Activated T-cell treated with anti-CD3 and anti-CD28 coated beads for 24 hours (primary cell): Measurements from ENCODE around the gene B9D2.

Source experiments
- DNase-seq: peaks from one replicate; pipeline ENCODE4 v3.0.0-alpha.2; 2020; ENCODE audit warnings: low read depth

Gene B9D2

DNA sequence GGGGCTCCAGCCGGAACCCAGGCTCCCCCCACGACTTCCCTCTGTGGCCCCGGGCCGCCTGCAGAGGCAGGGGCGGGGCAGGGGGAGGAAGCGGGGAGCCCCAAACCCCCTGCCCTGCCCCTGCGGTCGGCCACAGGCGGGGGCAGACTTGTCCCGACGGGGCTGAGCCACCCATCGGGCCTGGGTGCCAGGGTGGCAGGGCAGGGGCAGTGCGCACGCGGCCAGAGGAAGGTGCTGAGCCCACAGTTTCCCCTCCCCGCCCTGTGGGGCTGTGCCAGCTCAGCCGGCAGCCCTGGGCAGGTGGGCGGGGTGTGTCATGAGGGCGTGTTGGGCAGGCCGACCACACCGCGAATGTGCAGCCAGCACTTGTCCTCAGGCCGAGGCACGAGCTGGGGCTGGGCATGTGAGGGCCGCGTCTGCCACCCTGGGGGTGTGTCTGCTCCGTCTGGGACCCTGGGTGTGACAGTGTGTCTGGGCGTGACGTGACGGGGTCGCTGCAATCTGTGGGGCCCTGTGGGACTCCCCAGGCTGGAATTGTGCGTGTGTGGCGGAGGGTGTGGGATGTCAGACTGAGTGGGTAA, 36.3 kb downstream of the B9D2 start:
- peak; percentile 80 for DNase-seq

DNA sequence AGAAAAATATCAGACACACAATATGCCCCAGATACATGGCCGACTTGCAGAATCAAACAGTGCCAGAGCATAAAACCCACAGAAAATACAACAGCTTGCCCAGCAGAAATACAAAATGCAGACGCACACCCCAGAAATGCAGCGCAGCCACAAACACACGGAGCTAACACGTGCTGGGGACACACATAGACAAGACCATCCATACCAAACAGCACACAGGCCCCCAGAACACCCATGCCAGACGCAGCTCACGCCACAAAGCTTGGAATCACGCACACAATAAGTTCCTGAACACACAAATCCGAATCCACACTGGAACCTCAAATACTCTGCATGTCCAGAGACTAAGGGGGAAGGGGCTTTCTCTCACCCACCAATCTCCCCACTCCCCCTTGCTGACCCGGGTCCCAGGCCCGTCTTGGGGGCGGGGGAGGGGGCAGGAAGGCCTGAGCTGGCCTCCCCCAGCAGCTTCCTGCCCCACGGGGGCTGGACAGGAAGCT, 36.8 kb downstream of the B9D2 start:
- no peak for DNase-seq

DNA sequence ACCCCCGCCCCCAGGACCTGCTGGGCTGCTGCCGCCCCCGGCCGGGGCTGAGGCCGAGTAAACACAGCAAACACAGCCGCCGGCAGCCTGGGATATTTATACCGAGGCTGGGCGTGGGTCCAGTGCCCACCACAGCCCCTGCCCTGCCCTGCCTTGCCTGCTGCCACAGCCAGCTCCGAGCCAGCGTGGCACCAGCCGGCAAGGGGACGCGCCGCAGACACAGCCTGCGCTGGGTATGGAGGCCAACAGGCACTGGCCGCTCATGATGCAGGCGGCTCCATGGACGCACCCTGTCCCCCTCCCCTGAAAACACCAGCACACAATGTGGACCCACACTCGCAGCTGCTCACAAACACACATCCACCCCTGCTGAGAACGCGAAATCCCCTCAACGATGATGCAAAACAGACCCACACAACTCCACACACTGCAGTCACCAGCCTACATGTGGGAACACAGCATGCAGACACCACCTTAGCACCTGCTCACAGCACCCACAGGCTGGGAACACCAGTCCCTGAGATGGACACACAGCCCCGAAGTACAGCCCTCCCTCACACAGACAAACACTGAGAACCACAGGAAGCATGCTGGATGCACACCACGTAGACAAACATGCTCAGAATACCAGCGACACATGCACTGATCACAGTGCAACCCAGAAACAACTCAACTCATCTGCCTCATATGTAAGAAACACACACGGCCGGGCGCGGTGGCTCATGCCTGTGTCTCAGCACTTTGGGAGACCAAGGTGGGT, 37.8 kb downstream of the B9D2 start:
- no peak for DNase-seq

DNA sequence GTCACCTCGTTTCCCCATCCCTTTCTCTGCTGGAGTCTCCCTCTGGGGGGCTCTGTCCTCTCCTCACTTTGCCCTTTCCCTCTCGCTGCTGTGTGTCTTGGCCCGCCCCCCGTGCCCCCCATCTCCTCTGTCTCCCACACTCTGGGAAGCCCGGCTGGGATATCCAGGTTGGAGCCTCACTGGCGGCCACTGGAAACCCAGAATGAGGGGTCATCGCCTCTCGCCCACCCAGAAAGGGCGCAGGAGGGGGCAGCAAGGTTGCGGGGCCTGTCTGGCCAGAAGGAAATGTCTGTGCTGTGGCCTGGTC, 38.4 kb downstream of the B9D2 start:
- DNase-seq, result no peak

DNA sequence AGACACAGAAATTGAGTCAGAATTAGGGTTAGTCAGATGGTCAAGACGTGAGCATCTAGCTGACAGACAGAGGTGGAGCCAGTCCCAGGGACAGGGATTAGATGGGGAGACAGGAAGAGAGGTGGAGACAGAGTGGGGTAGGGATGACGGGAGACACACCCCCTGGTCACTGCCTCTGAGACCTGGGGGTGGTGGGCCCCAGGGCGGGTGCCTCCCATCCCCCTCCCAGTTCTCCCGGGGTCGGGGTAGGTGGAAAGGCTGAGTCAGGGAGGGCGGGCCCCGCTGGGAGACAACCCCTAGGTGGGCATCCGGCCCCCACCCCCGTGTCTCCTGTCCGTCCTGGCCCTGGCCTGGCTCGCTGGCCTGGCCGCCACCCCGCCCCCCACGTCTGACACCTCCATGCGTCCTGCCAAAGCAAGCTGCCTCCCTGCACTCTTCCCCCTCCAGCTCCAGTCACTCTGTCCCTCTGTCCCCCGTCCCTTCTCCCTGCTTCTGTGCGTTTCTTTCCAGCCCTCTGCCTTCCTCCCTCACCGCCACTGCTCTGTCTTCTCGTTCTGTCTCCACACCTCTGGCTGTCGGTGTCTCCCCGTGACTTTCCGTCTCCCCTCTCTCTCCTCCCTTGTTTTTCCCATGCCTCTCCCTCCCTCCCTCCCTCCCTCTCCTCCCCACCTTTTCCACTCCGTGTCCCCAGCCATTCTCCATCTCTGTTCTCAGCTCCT, 38.9 kb downstream of the B9D2 start:
- no peak for DNase-seq

DNA sequence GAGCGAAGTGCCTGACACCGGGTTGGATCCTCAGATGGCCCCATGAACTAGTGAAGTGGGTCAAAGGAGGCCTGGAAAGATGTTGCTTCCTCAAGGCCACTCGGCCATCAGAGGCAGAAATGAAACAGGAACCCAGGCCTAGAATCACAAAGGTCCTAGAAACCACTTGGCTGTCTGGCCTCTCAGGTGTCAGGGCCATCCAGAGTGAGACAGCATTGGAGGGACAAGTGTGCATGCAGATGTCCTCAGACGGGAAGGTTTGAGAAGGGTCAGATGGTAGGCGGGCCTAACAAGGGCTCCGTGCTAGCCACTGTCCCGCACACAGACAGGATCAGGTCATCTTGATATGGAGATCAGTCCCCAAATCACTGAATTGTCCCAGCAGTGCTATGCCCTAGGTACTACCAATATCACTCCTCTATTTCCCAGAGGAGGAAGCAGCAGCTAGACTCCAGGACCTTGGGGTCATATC, 39.7 kb downstream of the B9D2 start:
- DNase-seq, result no peak

DNA sequence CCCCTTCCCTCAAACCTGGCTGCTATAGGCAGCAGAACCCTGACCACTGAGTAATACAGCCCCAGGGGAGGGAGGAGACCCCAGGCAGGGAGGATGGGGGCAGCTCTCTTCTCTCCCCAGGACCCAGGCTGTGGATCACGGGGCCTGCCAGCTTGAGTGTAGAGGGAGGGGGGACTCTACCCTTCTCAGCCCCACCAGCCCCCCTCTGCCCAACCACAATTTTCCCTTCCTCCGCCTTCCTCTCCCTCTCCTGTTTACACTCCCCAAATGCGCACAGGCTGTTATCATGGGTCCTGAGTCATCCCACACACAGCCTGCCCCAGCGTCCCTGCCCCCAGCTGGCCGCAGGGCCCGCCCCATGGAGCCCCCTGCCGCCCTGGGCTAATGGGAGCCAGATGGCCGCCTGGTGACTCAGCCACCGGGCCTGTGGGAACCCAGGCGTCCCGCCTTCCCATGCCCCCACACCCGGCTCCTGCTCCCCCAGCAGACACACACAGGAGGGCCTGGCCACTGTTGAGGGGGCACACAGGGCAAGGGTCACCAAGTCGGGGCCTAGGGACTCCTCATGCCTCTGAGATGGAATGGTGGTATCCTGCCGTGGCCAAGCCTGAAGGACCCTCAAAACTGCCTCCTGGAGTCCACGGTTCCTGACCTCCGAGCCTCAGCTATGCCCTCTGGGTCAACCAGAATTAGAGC, 40.4 kb downstream of the B9D2 start:
- DNase-seq, result no peak

DNA sequence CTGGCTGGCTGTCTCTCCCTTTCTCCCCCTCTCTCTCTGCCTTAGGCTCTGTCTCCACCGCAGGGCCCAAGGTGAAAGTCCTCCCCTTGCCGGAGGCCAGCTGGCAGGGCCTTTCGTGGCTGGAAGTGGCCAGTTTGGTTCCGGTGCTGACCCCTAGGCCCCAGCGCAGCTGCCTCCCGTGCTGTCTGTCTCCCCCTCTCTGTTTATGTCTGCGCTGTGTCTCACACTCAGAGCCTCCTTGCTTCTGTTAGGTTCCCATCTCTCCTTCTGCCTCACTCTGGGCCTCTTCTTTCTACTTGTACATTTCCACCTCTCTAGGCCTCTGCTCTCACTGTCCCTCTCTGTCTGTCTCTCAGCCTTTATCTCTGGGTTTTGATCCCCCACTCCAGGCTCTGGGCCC, 40.9 kb downstream of the B9D2 start:
- no peak for DNase-seq

DNA sequence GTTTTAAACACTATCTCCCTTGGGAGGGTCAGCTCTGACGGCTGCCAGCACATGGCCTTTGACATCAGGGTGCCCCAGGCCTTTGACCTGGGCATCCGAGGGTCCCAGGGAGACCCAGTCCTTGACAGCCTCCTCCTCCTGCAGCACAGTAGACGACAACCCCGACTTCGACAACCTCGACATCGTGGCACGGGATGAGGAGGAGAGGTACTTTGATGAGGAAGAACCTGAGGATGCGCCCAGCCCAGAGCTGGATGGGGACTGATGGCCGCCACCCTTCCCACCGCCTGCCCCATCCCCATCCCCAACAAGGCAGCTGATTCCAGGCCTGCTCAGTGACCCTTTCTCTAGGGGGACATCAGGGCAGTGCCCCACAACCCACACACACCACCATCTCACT, 41.5 kb downstream of the B9D2 start:
- no peak for DNase-seq

DNA sequence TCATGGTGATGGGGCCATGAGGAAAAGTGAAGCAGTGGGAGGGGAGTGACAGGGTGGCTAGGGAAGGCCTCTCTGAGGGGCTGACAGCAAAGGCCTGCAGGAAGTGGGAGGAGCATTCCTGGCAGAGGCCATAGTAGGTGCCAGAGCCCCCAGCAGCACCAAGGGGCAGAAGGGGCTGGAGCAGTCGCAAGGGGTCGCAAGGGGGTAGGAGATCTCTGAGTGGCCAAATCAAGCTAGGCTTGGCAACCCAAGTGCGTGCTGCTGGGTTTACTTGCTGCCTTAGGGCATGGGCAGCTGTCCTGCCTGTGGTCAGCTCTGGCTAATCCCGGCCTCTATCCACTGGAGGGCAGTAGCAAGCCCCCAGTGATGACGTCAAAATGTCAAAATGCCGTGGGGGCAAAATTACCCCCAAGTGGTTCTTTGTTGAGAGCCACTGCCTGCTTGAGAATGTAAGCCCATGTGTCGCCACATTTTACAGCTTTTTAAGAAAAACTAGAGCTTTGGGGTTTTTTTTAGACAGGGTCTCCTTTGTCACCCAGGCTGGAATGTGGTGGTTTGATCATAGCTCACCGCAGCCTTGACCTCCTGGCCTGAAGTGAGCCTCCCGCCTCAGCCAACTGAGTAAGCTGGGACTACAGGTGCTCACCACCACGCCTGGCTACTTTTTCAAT, 42.2 kb downstream of the B9D2 start:
- DNase-seq, result no peak

DNA sequence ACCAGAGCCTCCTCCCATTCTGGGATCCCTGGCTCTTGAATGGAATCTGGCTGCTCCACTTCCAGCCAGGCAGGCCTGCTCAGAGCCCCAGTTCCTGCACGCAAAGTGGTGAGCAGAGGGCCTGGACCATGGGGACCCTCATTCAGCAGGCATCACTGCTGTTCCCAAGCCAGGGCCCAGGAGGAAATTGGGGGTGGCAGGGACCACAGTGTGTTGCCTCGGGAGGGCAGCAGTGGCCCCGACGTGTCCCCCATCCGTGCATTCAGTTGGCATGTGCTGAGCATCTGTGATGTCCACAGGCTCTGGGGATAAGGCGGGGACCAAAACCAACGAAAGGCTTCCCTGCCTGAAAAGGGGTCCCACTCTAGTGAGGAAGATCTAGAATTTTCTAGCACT, 42.7 kb downstream of the B9D2 start:
- DNase-seq, result no peak

DNA sequence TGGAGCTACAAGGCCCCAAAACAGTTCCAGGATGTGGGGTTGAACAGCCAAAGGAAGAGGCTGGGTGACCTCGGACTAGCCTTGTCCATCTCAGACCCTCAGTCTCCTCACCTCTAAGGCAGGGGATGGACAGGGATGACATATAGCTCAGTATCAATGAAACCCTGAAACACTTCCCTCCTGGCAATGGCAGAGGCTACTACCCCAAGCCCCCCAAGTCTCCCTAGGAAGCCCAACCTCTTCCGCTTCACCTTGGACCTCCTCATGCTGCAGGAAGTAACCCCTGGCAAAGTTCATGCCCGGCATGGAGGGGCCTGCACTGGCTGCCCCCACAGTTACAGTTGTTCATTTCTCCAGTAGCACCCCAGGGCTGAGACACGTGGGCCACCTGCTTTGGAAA, 43.4 kb downstream of the B9D2 start:
- DNase-seq, result no peak

DNA sequence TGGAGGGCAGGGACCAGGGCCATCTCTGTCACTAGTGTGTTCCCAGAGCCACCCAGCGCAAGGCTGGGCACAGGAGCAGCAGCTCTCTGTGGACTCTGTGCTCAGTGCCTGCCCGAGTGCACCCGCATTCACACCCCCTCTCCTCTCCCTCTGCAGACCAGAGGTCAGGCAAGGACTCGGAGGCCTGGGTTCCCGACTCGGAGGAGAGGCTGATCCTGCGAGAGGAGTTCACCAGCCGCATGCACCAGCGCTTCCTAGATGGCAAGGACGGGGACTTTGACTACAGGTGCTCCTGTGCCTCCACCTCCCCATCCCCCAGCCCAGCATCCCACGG, 43.8 kb downstream of the B9D2 start:
- no peak for DNase-seq

DNA sequence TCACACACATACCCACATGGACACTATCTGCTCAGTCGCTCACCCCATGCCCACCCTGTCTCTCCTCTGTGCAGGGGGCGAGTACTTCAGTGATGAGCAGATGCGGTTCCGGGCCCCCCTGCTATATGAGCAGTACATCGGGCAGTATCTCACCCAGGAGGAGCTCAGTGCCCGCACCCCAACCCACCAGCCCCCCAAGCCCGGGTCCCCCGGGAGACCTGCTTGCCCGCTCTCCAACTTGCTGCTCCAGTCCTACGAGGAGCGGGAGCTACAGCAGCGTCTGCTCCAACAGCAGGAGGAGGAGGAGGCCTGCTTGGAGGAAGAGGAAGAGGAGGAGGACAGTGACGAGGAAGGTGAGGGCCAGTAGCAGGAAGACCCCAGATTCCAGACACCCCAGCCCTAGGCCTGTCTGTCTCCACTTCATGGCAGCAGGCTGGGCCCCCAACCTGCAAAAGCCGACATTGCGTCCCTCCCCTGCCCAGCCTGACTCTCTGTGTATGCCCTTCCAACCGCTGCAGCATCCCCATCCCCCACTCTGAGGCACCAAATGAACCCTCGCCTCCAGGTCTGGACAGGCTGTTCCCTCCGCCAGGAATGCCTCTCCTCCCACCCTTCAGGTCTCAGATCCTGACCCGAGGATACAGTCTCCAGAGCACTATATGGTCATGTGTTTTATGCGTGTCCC, 44.3 kb downstream of the B9D2 start:
- DNase-seq, result no peak

DNA sequence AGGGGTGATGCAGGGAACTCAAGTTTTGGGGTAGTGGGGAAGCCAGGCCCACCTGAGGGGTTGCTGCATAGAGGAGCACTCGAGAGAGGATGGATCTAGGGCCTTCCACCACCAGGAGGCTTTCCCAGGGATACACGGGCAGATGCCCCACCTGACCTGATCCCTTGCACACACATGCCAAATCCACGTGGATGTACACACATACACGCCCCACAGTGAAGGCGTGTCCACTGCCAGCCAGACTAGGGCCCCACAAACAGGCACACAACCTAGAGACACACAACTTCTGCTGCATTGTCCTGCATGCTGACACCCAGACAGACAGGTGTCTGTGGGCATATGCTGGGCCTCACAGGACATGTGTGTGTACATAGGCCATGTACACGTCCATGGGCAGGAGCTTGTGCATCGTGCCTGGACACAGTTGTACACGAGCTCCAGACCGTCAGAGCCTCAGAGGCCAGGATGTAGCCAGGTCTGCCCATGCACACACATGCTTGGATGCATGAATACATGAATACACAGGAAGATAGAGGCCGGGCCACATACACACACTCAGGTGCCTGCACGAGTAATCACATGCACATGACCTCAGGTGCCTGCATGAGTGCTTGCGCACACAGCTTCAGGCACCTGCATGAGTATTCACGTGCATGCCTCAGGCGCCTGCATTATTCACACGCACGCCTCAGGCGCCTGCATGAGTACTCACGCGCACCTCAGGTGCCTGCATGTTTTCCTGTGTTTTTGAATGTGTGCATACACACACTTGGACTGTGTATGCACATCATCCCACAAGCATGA, 45.1 kb downstream of the B9D2 start:
- DNase-seq, result no peak

DNA sequence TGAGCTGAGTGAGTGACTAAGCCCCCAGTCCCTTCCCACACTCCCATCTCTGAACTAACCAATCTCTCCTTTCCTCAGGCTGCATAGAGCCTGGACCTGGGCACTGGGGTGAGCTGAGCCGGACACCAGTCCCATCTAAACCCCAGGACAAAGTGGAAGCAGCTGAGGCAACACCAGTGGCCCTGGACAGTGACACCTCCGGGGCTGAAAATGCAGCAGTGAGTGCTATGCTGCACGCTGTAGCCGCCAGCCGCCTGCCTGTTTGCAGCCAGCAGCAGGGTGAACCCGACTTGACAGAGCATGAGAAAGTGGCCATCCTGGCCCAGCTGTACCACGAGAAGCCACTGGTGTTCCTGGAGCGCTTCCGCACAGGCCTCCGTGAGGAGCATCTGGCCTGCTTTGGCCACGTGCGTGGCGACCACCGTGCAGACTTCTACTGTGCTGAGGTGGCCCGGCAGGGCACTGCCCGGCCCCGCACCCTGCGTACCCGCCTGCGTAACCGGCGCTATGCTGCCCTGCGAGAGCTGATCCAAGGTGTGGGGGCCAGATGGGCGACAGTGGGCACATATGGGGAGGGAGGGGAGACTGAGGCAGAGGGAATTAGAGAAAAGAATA, 47.5 kb downstream of the B9D2 start:
- no peak for DNase-seq

DNA sequence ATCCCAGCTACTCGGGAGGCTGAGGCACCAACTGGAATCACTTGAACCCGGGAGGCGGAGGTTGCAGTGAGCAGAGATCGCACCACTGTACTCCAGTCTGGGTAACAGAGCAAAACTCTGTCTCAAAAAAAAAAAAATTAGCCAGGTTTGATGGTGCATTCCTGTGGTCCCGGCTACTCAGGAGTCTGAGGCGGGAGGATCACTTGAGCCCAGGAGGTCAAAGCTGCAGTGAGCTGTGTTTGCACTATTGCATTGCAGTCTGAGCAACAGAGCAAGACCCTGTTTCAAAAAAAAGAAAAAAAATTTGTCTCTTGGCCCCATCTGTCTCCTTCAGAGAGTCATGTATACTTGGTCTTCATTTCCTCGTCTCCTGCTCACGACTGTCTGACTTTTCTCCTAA, 52.3 kb downstream of the B9D2 start:
- no peak for DNase-seq

DNA sequence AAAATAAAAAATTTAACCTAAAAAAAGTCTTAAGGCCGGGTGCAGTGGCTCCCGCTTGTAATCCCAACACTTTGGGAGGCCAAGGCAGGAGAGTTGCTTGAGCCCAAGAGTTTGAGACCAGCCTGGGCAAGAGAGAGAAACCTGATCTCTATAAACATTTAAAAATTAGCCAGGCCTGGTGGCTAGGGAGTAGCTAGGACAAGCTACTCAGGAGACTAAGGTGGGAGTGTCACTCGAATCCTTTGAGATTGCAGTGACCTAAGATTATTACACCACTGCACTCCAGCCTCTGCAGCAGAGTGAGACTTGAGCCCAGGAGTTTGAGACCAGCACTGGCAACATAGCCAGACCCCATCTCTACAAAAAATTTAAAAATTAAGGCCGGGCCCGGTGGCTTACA, 52.9 kb downstream of the B9D2 start:
- DNase-seq, result no peak

DNA sequence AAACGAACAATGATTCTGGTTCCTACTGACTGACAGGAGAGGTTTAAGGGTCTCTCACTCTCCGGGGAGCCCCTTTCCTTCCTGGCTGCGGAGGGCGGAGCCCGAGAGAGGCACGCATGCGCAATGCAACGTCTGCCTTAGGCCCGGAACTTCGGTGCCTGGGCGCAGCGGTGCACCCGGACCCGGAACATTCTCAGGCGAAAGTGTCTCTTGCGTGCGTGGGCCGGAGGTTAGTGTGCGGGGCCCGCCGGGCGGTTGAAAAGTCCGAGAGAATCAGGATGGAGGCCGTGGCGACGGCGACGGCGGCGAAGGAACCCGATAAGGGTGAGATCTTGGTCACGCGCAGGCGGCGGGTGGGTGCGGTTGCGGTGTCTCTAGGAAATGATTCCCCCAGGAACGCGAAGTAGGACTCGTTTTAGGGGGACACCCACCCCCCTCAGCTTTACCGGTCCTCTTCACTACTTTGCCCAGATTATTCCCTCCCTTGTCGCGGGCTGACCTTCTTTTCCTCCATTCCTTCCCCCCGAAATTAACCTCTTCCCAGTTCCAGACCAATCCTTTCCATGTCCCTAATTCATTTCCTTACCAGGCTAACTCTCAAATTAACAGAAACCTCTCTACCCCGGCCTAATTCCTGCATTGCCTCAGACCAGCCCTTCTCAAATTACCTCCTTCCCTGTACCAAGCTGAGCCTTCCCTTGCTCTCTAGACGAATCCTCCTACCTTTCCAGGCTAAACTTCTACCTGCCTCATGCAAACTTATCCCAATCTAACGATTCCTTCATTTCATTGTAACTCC, 53.7 kb downstream of the B9D2 start, which contains the start of gene CCDC97:
Gene CCDC97, plus strand, starts transcription at position 140 of the 799 bp plus-strand sequence. Its CDS starts 139 bp downstream, at position 279.
- peak; percentile 81 for DNase-seq
